Fibroblast of mammary gland (primary cell): ENCODE data around the gene DPH2.

ENCODE experiments used
- DNase-seq: peaks from one replicate; pipeline ENCODE4 v3.0.0-alpha.2; 2010; ENCODE audit warnings: low read depth
- H3K4me3 ChIP-seq: 2 replicates; pipeline ENCODE4 v1.5.1; 2011; ENCODE audit warnings: low read depth, mild to moderate bottlenecking, low read length, moderate library complexity; ENCODE audit not compliant: control insufficient read depth
- CTCF ChIP-seq: conservative IDR thresholded peaks from 2 replicates; pipeline ENCODE4 v1.5.1; 2011; ENCODE audit warnings: low read depth, low read length, inconsistent platforms; ENCODE audit not compliant: control insufficient read depth, insufficient read depth

DPH2 gene

GRCh38 chr1:43999455-43999854 is 29.6 kb downstream of the DPH2 start:
- H3K4me3 ChIP-seq, result no peak overlapping the region
- TF ChIP-seq CTCF, result no peak
- DNase-seq, result no peak

- TF ChIP-seq CTCF, result no peak
- no peak overlapping the region for H3K4me3 ChIP-seq
- no peak for DNase-seq
Observed at GRCh38 chr1:44000122-44000665, 30.4 kb downstream of the DPH2 start.

- no peak overlapping the region for H3K4me3 ChIP-seq
- TF ChIP-seq CTCF, result no peak
- DNase-seq, result no peak
Observed at GRCh38 chr1:44002165-44002564, 32.4 kb downstream of the DPH2 start.

- TF ChIP-seq CTCF, result peak; percentile 21
- H3K4me3 ChIP-seq, result no peak overlapping the region
- DNase-seq, result no peak
Observed at GRCh38 chr1:44002606-44003157, 32.9 kb downstream of the DPH2 start.

- DNase-seq, result no peak
- TF ChIP-seq CTCF, result no peak
Observed at GRCh38 chr1:44008259-44008658, 38.4 kb downstream of the DPH2 start.

GRCh38 chr1:44010935-44011471 is 41.2 kb downstream of the DPH2 start:
- TF ChIP-seq CTCF, result no peak
- no peak for DNase-seq
- H3K4me3 ChIP-seq, result no peak overlapping the region

More at GRCh38 chr1:44008259-44008658, 38.4 kb downstream of the DPH2 start:
- H3K4me3 ChIP-seq, result no peak overlapping the region
